IMR-90 (cell line): Measurements from ENCODE around the gene ZNF606.

ENCODE experiments used
- BHLHE40 ChIP-seq: fragments of 150-350 bp; IDR thresholded peaks from 2 replicates; pipeline ENCODE4 v1.6.1; 2016; ENCODE audit warnings: mild to moderate bottlenecking, low read depth, low read length
- CEBPB ChIP-seq: IDR thresholded peaks from 2 replicates; pipeline ENCODE4 v1.6.1; 2012; ENCODE audit warnings: low read depth, low read length, improper control_type of control experiment
- CHD1 ChIP-seq: IDR thresholded peaks from 2 replicates; pipeline ENCODE4 v1.6.1; 2012; ENCODE audit warnings: low read depth, low read length, improper control_type of control experiment
- CTCF ChIP-seq: conservative IDR thresholded peaks from 2 replicates; pipeline ENCODE4 v1.5.1; 2012; ENCODE audit warnings: mild to moderate bottlenecking, low read depth, low read length, improper control_type of control experiment
- ELK1 ChIP-seq: fragments of 150-350 bp; IDR thresholded peaks from 2 replicates; pipeline ENCODE4 v1.6.1; 2016; ENCODE audit warnings: low read depth, mild to moderate bottlenecking, low read length, moderate library complexity, borderline replicate concordance
- MAZ ChIP-seq: IDR thresholded peaks from 2 replicates; pipeline ENCODE4 v1.6.1; 2012; ENCODE audit warnings: low read depth, mild to moderate bottlenecking, low read length, improper control_type of control experiment, moderate library complexity, borderline replicate concordance
- MXI1 ChIP-seq: IDR thresholded peaks from 2 replicates; pipeline ENCODE4 v1.6.1; 2012; ENCODE audit warnings: low read depth, mild to moderate bottlenecking, low read length, moderate library complexity, borderline replicate concordance
- NFE2L2 ChIP-seq: fragments of 150-350 bp; IDR thresholded peaks from 2 replicates; pipeline ENCODE4 v1.6.1; 2016; ENCODE audit warnings: low read depth, mild to moderate bottlenecking, low read length
- POLR2A ChIP-seq: IDR thresholded peaks from 2 replicates; pipeline ENCODE4 v1.6.1; 2012; ENCODE audit warnings: mild to moderate bottlenecking, low read depth, low read length
- RAD21 ChIP-seq: IDR thresholded peaks from 2 replicates; pipeline ENCODE4 v1.6.1; 2012; ENCODE audit warnings: low read length, improper control_type of control experiment
- RFX5 ChIP-seq: IDR thresholded peaks from 2 replicates; pipeline ENCODE4 v1.8.0; 2012; ENCODE audit warnings: low read depth, mild to moderate bottlenecking, low read length, moderate library complexity
- SMC3 ChIP-seq: fragments of 150-350 bp; IDR thresholded peaks from 2 replicates; pipeline ENCODE4 v1.6.1; 2016; ENCODE audit warnings: low read depth, mild to moderate bottlenecking, antibody characterized with exemption, low read length, moderate library complexity
- USF2 ChIP-seq: fragments of 150-350 bp; IDR thresholded peaks from 2 replicates; pipeline ENCODE4 v1.6.1; 2017; ENCODE audit warnings: mild to moderate bottlenecking, antibody characterized with exemption, low read length, low read depth

DNA sequence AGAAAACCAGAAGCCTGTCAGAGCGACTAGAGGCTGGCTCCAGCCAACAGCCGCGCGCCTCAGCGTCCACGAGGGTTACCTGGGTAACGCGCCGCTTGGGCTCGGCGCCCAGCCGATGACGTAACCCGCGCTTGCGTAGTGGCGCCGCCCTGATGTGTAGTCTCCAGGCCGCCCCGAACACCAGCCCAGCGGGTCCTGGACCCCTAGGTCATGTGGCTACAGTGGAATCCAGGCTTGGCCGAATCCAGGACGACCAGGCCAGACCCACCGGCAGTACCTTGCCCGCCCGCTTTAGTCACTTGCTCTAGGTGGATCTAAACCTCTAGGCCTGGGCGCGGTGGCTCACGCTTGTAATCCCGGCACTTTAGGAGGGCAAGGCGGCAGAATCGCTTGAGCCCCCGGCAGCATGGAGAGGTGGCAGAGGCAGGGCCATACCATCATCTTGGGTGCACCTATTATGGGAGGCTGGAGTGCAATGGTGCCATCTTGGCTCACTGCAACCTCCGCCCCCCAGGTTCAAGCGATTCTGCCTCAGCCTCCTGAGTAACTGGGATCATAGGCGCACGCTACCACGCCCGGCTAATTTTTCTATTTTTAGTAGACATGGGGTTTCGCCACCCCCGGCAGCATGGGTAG, 7.2 kb upstream of the ZNF606 start:
- TF ChIP-seq CTCF (no peak), POLR2A (no peak), MAZ (no peak), NFE2L2 (no peak), RAD21 (no peak), BHLHE40 (no peak), USF2 (no peak), MXI1 (no peak), SMC3 (no peak), CEBPB (peak; percentile 69), ELK1 (no peak), CHD1 (no peak), RFX5 (no peak)
